SU-DHL-6 (cell line): ENCODE results near the gene PLIN3.

ENCODE experiments used
- EZH2phosphoT487 ChIP-seq: fragments of 200-600 bp; sonication (generic), shearing (Covaris generic); conservative IDR thresholded peaks from 2 replicates; pipeline ENCODE4 v1.6.1; 2018; ENCODE audit warnings: mild to moderate bottlenecking, antibody characterized with exemption, low read length, moderate library complexity, mixed read lengths
- TF ChIP-seq, protein P1 (sequence below): fragments of 200-600 bp; sonication (generic); IDR thresholded peaks from one replicate; pipeline ENCODE4 v1.5.1; 2017; ENCODE audit warnings: antibody characterized with exemption, mild to moderate bottlenecking, low read length, moderate library complexity; ENCODE audit not compliant: insufficient read depth, poor library complexity, severe bottlenecking

DNA sequence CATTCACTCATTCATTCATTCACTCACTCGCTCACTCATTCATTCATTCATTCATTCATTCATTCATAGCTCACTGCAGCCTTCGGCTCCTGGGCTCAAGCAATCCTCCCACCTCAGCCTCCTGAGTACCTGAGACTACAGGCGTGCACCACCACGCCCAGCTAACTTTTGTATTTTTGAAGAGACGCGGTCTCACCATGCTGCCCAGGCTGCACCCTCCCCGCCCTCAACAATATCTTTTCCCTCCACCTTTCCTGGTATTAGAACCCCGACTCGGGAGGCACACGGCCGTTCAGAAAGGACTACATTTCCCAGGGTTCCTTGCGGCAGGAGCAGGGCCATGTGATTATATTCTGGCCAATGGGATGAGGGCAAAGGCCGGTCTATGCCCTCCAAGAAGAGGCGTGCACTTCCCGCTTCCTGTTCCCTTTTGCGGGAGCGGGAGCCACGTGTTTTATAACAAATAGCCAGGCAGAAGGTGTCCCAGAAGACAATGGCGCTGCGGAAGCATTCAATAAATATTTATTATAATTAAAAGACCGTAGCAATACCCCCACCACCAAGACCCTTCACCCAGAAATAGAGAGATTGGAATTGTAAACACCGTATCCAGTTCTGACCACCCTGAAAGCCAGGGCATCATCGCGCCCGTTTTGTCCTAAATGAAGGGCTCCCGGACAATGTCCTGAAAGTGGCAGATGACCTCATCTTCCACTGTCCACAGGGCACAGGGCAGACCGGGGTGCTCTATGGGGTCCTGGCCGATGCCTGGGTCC is 51.9 kb downstream of the PLIN3 start:
- TF ChIP-seq, protein P1, sequence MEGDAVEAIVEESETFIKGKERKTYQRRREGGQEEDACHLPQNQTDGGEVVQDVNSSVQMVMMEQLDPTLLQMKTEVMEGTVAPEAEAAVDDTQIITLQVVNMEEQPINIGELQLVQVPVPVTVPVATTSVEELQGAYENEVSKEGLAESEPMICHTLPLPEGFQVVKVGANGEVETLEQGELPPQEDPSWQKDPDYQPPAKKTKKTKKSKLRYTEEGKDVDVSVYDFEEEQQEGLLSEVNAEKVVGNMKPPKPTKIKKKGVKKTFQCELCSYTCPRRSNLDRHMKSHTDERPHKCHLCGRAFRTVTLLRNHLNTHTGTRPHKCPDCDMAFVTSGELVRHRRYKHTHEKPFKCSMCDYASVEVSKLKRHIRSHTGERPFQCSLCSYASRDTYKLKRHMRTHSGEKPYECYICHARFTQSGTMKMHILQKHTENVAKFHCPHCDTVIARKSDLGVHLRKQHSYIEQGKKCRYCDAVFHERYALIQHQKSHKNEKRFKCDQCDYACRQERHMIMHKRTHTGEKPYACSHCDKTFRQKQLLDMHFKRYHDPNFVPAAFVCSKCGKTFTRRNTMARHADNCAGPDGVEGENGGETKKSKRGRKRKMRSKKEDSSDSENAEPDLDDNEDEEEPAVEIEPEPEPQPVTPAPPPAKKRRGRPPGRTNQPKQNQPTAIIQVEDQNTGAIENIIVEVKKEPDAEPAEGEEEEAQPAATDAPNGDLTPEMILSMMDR: no peak
- no peak for TF ChIP-seq EZH2phosphoT487
